Stomach smooth muscle (tissue), 2 donors: ENCODE results near the gene CBY2.

ENCODE experiments used
- H3K27ac ChIP-seq: one replicate; pipeline ENCODE4 v1.7.0; 2013; ENCODE audit warnings: mild to moderate bottlenecking, low read length, inconsistent platforms
- H3K27me3 ChIP-seq, 2 donors: one replicate each; pipeline ENCODE4 v1.7.0; 2013; ENCODE audit warnings: low read length in 2 of 2; ENCODE audit not compliant: insufficient read depth in 2 of 2, control insufficient read depth in 1 of 2
- H3K36me3 ChIP-seq, 2 donors: one replicate each; pipeline ENCODE4 v1.7.0; 2013; ENCODE audit warnings: low read length in 2 of 2; ENCODE audit not compliant: control insufficient read depth in 2 of 2, insufficient read depth in 2 of 2
- H3K4me1 ChIP-seq: one replicate; pipeline ENCODE4 v1.7.0; 2013; ENCODE audit warnings: low read length; ENCODE audit not compliant: control insufficient read depth, insufficient read depth
- H3K4me3 ChIP-seq, 2 donors: one replicate each; pipeline ENCODE4 v1.7.0; 2013; ENCODE audit warnings: low read length in 2 of 2
- H3K9ac ChIP-seq, 2 donors: one replicate each; pipeline ENCODE4 v1.7.0; 2013; ENCODE audit warnings: low read length in 2 of 2, mild to moderate bottlenecking in 1 of 2
- H3K9me3 ChIP-seq, 2 donors: one replicate each; pipeline ENCODE4 v1.7.0; 2013; ENCODE audit warnings: low read length in 2 of 2; ENCODE audit not compliant: control insufficient read depth in 2 of 2
- donor health status: healthy.
- donor health status: Pancreatic carcinoma.

Gene CBY2

GRCh38 chr13:45715351-45715750 lies 13.2 kb downstream of the CBY2 start:
- no peaks in the 10 kb centered on the region for H3K27me3 ChIP-seq
- H3K9ac ChIP-seq: no peak overlapping the region
- no peak overlapping the region for H3K27ac ChIP-seq
- no peaks in the 10 kb centered on the region for H3K4me1 ChIP-seq
- no peaks in the 10 kb centered on the region for H3K36me3 ChIP-seq
- no peak overlapping the region for H3K4me3 ChIP-seq
- H3K9me3 ChIP-seq: peaks cover 0 to 6% of the 10 kb centered on the region in 2 donors

- no peaks in the 10 kb centered on the region for H3K36me3 ChIP-seq
- no peaks in the 10 kb centered on the region for H3K4me1 ChIP-seq
- H3K27me3 ChIP-seq: no peaks in the 10 kb centered on the region
- H3K4me3 ChIP-seq: no peak overlapping the region
- H3K9me3 ChIP-seq: peaks cover 0 to 4% of the 10 kb centered on the region in 2 donors
- H3K9ac ChIP-seq: no peak overlapping the region
- H3K27ac ChIP-seq: no peak overlapping the region
Measured at GRCh38 chr13:45717349-45717748, 15.2 kb downstream of the CBY2 start.

- no peaks in the 10 kb centered on the region for H3K4me1 ChIP-seq
- H3K27me3 ChIP-seq: no peaks in the 10 kb centered on the region
- no peak overlapping the region for H3K9ac ChIP-seq
- H3K27ac ChIP-seq: no peak overlapping the region
- no peak overlapping the region for H3K4me3 ChIP-seq
- H3K9me3 ChIP-seq: no peaks in the 10 kb centered on the region
- no peaks in the 10 kb centered on the region for H3K36me3 ChIP-seq
Measured at GRCh38 chr13:45718063-45718462, 15.9 kb downstream of the CBY2 start.

- Histone ChIP-seq H3K9ac (no peak overlapping the region), H3K36me3 (no peaks in the 10 kb centered on the region), H3K27ac (no peak overlapping the region), H3K9me3 (no peaks in the 10 kb centered on the region), H3K27me3 (no peaks in the 10 kb centered on the region), H3K4me1 (no peaks in the 10 kb centered on the region), H3K4me3 (no peak overlapping the region)
Measured at GRCh38 chr13:45718992-45719391, 16.9 kb downstream of the CBY2 start.

GRCh38 chr13:45721203-45721731 lies 19.1 kb downstream of the CBY2 start:
- H3K9me3 ChIP-seq: no peaks in the 10 kb centered on the region
- H3K4me1 ChIP-seq: no peaks in the 10 kb centered on the region
- H3K36me3 ChIP-seq: no peaks in the 10 kb centered on the region
- no peak overlapping the region for H3K9ac ChIP-seq
- H3K27ac ChIP-seq: no peak overlapping the region
- no peaks in the 10 kb centered on the region for H3K27me3 ChIP-seq
- no peak overlapping the region for H3K4me3 ChIP-seq

- H3K4me1 ChIP-seq: no peaks in the 10 kb centered on the region
- H3K27me3 ChIP-seq: no peaks in the 10 kb centered on the region
- H3K36me3 ChIP-seq: no peaks in the 10 kb centered on the region
- H3K9ac ChIP-seq: no peak overlapping the region
- peaks cover 0 to 6% of the 10 kb centered on the region in 2 donors for H3K9me3 ChIP-seq
- H3K27ac ChIP-seq: no peak overlapping the region
- H3K4me3 ChIP-seq: no peak overlapping the region
Measured at GRCh38 chr13:45723798-45724197, 21.7 kb downstream of the CBY2 start.

- no peak overlapping the region for H3K9ac ChIP-seq
- H3K36me3 ChIP-seq: no peaks in the 10 kb centered on the region
- H3K9me3 ChIP-seq: peaks cover 0 to 6% of the 10 kb centered on the region in 2 donors
- H3K27me3 ChIP-seq: no peaks in the 10 kb centered on the region
- H3K27ac ChIP-seq: no peak overlapping the region
- H3K4me1 ChIP-seq: no peaks in the 10 kb centered on the region
- H3K4me3 ChIP-seq: no peak overlapping the region
Measured at GRCh38 chr13:45728759-45729158, 26.6 kb downstream of the CBY2 start.

GRCh38 chr13:45731455-45731854 lies 29.3 kb downstream of the CBY2 start:
- Histone ChIP-seq H3K4me3 (no peak overlapping the region), H3K4me1 (no peaks in the 10 kb centered on the region), H3K27ac (no peak overlapping the region), H3K9me3 (peaks cover 0 to 6% of the 10 kb centered on the region in 2 donors), H3K27me3 (peaks cover 0 to 2% of the 10 kb centered on the region in 2 donors), H3K36me3 (no peaks in the 10 kb centered on the region), H3K9ac (no peak overlapping the region)

- no peak overlapping the region for H3K9ac ChIP-seq
- H3K36me3 ChIP-seq: no peaks in the 10 kb centered on the region
- H3K4me1 ChIP-seq: no peaks in the 10 kb centered on the region
- H3K4me3 ChIP-seq: no peak overlapping the region
- H3K9me3 ChIP-seq: no peaks in the 10 kb centered on the region
- H3K27me3 ChIP-seq: peaks cover 0 to 2% of the 10 kb centered on the region in 2 donors
- H3K27ac ChIP-seq: no peak overlapping the region
Measured at GRCh38 chr13:45732916-45733315, 30.8 kb downstream of the CBY2 start.

GRCh38 chr13:45733361-45733760 lies 31.2 kb downstream of the CBY2 start:
- Histone ChIP-seq H3K4me3 (no peak overlapping the region), H3K36me3 (no peaks in the 10 kb centered on the region), H3K9ac (no peak overlapping the region), H3K9me3 (no peaks in the 10 kb centered on the region), H3K27ac (no peak overlapping the region), H3K4me1 (no peaks in the 10 kb centered on the region), H3K27me3 (peaks cover 0 to 2% of the 10 kb centered on the region in 2 donors)

GRCh38 chr13:45737571-45738017 lies 35.5 kb downstream of the CBY2 start:
- Histone ChIP-seq H3K27ac (no peak overlapping the region), H3K9ac (no peak overlapping the region), H3K27me3 (peaks cover 0 to 2% of the 10 kb centered on the region in 2 donors), H3K36me3 (no peaks in the 10 kb centered on the region), H3K4me3 (no peak overlapping the region), H3K9me3 (no peaks in the 10 kb centered on the region), H3K4me1 (no peaks in the 10 kb centered on the region)
